HG03159 (cell line): Measurements from ENCODE around the gene MAP3K15.
"Not testable (repeated sequence)": the region's sequence is repeated elsewhere in the genome, so short reads cannot be mapped to it uniquely, and the experiment has no call there.

Experiments used
- ATAC-seq: cut with Tn5 transposase; IDR thresholded peaks from one replicate; pipeline ENCODE4 v1.9.1; 2021; ENCODE audit warnings: mild to moderate bottlenecking, moderate library complexity; ENCODE audit not compliant: unreplicated experiment

Gene MAP3K15

DNA sequence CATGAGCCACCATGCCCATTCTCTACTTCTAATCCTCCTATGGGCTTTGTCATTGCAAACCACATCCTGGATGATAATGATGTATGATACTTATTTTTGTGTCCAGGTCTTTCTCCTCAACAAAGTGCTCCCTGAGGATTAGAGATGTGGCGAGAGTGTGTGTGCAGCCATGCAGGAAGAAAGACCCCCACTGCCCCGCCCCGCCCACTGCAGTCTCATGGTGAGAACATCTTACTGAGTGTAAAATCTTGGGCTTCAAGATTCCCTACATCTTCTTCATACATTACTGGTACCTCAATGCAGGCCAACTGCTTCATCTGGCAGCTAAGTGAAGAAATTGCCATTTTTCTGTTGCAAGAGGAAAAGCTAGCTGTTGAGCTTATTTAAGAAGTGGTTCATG is 25.9 kb upstream of the MAP3K15 start:
- no peak for ATAC-seq

DNA sequence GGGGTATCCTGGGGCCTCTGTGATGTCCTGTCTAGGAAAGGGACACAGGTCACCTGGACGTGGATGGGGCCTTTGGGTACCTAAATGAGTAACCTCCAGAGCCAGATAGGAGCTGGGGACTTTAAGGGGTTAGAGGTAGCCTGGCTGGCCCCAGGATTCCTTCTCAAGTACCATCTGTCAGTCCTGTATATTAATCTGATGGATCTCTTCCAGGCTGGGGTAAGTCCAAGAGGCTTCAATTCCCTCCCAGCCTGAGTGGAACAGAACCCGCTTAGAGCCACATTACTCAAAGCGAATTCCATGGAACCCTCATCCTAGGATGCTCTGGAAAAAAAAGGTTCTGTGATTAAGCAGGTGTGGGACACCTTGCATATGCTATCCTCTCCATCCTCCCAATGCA is 24.8 kb upstream of the MAP3K15 start:
- no peak for ATAC-seq

DNA sequence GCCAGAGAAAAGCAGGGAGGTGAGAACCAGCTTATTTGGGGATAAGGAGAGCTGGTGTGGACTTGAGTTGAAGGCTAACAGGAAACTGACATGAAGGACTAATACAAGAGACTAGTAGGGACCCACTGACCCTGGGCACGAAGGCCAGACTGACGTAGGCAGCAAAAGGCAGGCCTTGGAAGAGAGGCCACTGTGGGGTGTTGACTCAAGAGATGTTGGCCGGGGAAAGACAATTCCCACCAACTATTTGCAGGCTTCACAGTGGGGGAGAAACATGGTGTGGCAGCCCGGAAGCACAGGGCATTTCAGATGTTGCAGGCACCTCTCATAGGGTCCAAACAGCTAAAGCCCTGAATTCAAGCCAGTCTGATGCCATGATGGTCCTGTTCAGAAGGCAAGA is 24.4 kb upstream of the MAP3K15 start:
- no peak for ATAC-seq

DNA sequence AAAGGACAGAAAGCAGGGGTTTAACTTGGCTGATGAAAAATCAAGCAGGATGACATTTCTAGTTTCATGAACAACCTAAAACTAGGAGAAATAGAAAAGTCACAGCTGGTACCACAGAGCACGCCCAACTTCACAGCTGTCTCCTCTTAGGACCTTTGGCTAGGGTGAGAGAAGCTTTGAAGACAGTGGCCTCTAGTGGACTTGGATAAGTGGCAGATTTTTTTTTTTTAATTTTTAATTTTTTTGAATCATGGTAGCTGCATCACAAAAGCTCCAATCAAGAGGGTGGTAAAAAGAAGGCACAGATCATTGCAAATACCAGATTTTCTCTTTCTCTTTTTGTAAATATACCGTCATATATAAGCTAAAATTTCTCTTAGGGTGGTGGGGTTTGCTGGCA is 20.2 kb upstream of the MAP3K15 start:
- ATAC-seq, result no peak

DNA sequence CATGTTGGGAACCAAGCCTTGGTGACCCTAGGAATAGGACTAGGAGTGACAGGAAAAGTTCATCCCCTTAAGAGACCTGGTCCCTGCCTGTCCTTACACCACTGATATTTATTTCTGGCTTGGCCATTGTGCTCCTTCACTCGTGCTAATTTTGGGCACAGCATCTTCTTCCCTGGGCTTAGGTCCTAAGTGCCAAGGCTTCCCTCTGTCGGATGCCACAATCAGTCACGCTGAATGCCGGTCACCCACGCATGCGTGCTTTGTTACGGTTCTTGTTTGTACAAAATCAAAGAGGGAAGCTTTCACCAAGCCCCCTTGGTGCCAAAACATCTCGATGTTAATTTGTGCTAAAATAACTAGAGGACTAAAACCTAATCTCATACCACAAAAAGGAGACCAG is 17.4 kb upstream of the MAP3K15 start:
- no peak for ATAC-seq

DNA sequence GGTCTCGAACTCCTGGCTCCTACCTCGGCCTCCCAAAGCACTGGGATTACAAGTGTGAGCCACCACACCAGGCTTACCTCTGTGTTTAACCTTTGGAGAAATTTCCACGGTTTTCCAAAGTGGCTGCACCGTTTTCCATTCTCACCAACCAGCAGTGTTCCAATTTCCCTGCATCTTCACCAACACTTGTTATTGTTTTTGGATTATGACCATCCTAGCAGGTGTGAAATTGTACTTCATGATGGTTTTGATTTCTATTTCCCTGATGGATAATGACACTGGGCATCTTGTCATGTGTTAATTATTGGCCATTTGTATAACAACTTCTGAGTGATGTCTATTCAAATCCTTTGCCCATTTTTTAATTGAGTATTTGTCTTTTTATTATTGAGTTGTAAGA is 2.7 kb upstream of the MAP3K15 start:
- no peak for ATAC-seq

DNA sequence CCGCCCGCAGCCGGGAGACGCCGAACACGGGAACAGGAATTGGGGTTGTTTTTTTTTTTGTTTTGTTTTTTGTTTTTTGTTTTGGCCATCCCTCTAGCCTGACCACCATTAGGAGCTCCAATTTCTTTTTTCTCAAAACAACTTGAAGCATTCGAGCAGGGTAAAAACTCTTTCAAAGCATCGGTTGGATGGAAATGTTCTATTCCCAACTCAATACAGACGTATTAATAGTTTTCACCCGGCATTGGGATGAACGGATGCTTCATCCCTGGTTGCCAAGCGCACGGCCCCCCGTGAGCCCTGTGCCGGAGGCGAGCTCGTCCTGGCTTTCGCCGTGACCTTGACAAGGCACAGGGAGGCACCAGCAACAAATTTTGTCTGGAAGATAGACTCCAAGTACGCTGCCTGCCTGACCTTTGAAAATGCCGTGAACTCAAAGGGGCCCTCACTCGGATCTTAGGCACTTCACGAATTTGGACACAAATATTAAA is 352 bp upstream of the MAP3K15 start:
- no peak for ATAC-seq

DNA sequence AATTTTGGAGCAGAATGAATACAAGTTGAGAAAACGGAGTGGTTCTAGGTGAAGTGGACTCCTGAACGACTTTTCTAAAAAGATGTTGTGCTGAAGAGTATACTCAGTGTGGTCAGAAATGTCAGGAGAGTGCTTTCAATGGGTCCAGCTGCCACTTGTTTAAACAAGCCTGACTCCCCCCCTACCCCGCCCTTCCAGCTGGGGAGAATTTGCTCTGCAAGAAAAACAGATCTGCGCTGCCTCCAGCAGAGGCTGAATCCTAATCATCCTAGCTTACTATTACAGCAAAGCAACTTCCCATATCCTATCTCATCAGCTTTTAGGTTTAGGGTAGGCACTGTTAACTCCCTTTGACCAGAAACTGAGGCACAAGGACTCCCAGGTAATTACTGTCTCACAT is 1.9 kb downstream of the MAP3K15 start:
- no peak for ATAC-seq

DNA sequence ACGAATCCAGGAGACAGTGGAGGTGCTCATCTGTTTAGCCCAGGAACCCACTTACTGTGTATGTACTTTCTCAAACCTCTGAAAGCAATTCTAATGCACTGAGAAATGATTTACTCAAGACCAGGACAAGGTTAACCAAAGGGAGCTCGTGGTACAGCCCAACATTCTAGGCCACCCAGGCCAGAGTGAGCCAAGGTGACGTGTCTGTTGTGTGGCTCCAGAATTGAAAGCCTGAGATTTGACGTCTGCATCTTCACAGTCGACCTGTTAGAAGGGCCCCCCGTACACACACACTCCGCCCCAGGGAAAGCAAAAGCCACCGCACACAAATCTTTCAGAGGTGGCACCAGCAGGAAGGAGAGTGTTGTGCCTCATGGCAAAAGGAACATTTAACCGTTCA is 2.3 kb downstream of the MAP3K15 start:
- no peak for ATAC-seq

DNA sequence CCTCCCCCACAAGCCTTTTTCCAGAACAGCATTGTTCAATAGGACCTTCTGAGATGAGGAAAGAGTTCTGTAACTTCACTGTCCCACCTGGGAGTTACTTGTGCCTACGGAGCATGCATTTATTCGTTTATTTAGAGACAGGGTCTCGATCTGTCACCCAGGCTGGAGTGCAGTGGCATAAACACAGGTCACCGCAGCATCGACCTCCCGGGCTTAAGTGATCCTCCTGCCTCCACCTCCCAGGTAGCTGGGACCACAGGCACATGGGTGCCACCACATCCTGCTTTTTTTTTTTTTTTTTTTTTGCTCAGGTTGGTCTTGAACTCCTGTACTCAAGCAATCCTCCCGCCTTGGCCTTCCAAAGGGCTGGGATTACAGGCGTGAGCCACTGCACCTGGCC is 2.9 kb downstream of the MAP3K15 start:
- no peak for ATAC-seq

DNA sequence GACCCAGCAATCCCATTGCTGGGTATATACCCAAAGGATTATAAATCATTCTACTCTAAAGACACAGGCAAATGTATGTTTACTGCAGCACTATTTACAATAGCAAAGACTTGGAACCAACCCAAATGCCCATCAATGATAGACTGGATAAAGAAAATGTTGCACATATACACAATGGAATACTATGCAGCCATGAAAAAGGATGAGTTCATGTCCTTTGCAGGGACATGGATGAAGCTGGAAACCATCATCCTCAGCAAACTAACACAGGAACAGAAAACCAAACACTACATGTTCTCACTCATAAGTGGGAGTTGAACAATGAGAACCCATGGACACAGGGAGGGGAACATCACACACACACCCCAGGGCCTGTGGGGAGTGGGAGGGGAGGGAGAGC is 3.5 kb downstream of the MAP3K15 start:
- ATAC-seq, result not testable (repeated sequence)

DNA sequence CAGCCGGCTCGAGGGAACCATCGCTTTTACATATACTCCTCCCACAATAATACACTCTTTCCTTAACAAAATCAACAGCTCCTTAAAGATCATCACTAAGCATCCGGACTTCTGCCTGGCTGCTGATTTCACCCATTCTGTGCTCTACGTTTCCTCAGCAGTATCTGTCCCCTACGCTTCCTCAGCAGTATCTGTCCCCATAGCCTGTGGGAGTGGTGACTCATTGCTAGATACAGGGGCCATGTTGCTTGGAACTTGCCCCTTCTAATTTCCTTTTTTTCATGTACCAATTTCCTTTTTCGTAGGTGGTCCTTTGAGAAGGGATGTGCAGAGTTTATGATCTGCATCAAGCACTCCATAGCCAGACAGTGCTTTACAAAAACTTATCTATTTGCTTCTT is 18.6 kb downstream of the MAP3K15 start:
- no peak for ATAC-seq

DNA sequence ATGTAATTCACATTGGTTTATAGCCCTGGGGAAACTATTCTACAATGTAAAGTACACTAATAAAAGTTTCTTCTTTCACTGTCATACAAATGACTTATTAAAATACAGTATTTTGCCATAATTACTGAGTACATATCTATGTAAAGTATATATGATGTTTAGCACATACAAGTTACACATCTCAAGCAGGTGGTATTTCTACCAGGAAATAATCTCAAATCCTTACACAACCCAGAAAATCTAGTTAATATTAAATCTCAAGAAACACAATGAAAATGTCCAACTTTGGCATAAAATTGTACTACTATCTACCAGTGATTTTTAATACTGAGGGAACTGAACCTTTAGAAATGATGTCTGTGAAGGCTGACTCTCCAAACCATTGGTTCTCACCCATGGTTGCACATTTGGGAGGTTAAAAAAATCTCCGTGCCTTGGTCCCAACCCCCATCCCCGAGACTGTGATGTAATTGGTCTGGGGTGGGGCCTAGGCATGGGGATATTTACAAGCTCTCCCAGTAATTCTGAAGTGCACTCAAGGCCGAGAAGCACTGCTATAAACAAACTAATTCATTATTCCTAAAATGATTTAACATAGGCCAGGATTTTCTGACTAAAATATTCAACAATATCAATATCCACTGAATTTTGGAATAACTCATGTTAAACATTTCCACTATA is 27.6 kb downstream of the MAP3K15 start:
- ATAC-seq, result no peak

DNA sequence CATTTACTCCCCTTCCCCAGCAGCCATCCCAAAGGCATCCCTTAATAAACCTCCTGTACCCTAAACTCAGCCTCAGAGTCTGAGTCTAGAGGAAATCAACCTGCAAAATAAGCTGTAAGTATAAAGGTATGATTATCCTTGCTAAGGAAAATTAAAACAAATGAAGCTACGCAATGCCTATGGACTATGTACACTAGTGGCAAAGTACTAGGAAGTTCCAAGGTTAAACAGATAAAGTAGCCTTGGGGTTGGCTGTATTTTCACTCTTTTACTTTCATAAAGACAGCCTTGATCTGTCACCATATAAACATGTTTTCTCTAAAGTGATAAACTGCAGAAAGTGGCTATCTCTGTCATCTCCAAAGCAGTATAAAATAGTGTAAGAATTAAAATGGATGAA is 35.9 kb downstream of the MAP3K15 start:
- no peak for ATAC-seq

DNA sequence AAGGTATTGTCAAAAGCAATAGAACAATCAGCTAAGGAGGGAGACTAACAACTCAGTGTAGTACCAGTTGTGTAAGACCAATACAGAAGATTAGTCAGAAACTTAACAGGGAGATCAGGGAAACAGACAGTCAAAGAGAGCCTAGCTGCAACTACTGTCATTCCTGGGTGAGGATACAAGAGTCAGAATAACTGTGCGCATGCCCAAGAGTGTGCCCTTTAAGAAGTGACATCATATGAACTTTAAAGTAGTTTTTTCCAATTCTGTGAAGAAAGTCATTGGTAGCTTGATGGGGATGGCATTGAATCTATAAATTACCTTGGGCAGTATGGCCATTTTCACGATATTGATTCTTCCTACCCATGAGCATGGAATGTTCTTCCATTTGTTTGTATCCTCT is 46.9 kb downstream of the MAP3K15 start:
- not testable (repeated sequence) for ATAC-seq

DNA sequence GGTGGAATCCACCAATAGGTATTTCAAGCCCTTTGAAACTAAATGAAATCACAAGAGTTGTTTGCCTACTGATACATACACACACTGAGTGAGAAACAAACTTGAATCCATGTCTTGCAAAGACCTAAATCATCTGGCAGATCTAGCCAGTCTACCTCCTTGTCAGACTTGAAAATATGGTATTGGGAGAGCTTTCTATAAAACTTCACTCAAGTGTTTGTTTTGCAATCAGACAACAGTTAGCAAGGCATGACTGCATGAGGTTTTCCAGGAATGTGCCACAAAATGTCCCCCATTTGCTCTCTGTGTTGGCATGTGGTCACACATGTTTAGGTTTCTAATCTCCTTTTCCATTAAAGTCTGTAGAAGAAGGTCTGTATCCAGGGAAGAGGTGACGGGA is 52.4 kb downstream of the MAP3K15 start:
- no peak for ATAC-seq

DNA sequence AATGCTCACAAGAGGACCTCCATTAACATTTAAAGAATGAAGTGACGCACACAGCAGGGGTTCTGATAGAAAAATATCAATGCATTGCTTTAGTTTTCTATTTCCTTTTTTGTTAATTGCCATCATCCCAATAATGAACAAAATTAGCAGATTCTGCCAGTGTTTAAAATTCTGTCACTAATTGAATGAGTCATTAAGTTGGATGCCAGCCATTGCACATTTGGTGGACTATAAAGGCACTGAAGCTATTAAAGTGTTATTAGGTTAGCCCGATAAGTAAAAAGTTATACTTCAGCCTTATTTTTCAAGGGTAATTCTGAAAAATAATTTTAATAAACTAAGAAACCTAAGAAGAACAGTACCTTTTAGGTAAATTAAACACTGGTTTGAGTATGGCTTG is 53.1 kb downstream of the MAP3K15 start:
- no peak for ATAC-seq

DNA sequence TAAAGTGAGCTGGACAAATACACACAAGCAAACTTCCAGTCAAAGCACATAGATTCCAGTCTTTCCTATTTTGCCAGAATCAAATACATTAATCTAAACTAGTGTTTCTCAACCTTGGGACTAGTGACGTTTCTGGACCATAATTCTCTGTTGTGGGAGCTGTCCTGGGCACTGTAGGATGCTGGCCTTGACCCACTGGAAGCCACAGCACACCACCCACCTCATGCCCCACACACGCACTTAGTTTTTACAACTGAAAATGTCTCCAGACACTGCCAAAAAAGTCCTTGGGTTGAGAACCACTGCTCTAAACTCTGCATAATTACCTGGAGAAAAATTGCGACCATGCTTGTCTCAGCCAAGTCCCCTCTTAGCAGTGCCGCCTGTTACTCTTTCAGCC is 57.6 kb downstream of the MAP3K15 start:
- ATAC-seq, result no peak

DNA sequence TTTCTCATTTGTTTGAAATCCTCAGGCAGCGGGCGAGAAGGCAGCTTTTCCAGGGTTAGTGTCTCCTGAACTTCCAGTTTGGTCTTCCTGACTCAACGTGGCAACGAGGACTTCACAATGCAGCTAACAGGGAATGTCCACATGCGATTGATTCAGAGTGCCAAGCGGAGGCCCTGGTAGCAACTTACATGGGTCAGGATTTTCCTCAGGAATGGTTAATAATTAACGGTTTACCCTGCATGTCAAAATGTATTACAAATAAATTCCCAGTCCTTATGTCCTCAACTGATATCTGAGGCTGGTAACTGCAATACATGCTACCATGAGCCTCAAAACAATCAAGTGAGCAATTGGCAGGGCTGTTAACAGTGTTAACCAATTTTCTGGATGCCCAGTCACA is 67.2 kb downstream of the MAP3K15 start:
- no peak for ATAC-seq

DNA sequence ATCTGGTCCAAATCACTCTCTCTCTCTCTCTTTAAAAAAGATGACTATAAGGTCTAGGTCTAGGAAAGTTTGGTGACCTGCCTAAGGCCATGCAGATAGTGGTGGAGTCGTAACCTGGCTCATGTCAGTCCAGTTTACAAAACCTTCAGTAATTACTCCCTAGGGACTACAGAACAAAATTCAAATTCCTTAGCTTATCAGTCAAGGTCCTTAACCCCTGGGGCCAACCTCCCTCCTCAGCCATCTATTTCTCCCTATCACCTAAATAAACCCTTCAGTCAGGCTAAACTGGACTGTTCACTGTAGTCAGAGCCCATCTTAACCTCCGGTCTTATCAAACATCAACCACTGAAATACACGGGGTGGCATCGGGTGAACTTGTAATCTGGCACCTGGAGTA is 68.9 kb downstream of the MAP3K15 start:
- ATAC-seq, result no peak

DNA sequence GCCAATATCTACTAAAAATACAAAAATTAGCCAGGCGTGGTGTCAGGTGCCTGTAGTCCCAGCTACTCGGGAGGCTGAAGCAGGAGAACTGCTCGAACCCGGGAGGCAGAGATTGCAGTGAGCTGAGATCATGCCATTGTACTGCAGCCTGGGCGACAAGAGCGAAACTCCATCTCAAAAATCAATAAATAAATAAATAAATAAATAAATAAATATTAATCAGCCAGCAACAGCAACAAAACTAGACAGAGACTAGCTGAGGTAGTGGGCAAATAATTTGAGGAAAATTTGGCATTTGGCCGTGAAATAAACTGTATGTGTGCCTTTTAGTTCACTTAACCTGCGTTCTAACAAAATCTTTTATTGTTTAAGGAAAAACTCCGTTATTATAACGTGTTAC is 69.5 kb downstream of the MAP3K15 start:
- ATAC-seq, result not testable (repeated sequence)

DNA sequence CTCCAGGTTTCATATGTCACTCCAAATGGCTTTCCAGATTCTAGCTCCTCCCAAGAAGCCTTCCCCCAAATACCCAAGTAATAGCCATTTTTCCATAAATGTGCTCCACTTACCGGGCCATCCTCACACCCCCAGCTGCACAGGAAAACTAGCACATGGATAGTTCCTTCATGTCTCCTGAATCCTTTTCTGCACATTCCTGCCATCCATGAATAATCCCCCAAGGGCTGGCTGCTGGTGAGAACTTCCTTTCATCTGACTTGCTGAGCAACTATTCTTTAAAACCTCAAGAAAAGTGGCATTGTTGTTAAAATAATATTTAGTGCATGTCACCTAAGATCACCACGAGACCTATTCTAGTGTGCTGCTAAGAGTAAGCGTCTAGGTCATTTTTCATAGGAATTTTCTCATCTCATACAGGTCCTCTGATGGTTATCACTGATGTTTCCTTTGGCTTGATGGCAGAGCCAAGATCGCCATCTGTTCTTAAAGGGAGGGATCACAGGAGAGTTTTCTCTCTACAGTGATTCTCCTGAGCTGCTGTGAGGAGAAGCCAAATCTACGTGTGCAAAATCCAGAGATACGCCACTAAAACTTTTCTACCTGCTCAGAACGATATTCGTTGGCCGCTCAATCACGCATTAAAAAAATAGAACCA is 71.3 kb downstream of the MAP3K15 start:
- no peak for ATAC-seq

DNA sequence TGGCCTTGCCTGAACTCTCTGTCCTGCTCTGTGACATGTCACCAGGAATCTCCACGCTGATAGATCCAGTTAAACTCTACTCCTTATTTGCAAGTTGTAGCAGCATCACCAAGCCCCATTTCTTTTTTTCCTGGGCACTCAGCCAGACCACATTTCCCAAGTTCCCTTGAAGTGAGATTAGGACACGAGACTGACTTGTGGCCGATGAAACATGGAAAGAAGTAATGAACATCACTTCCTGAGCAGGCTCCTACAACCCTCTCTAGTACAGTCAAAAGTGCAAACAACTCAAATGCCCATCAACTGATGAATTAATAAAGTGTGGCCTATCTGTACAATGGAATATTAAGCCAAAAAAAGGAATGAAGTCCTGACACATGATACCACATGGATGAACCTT is 74.6 kb downstream of the MAP3K15 start:
- ATAC-seq, result no peak
